GM18520 (cell line): ENCODE results near the gene TJP2.
"Not testable (repeated sequence)": the region's sequence is repeated elsewhere in the genome, so short reads cannot be mapped to it uniquely, and the experiment has no call there.

Experiments
- ATAC-seq: cut with Tn5 transposase; IDR thresholded peaks from one replicate; pipeline ENCODE4 v1.9.1; 2021; ENCODE audit not compliant: unreplicated experiment

The TJP2 gene

GRCh38 chr9:69276775-69277174 lies 102.7 kb downstream of the TJP2 start:
- no peak for ATAC-seq

GRCh38 chr9:69279084-69279731 lies 105.1 kb downstream of the TJP2 start:
- ATAC-seq, result no peak

- ATAC-seq, result no peak
Measured at GRCh38 chr9:69279733-69280132, 105.7 kb downstream of the TJP2 start.

- ATAC-seq, result no peak
Measured at GRCh38 chr9:69283003-69283402, 108.9 kb downstream of the TJP2 start.

- ATAC-seq, result no peak
Measured at GRCh38 chr9:69292078-69292477, 118.0 kb downstream of the TJP2 start.

- ATAC-seq, result no peak
Measured at GRCh38 chr9:69293156-69293555, 119.1 kb downstream of the TJP2 start.

- no peak for ATAC-seq
Measured at GRCh38 chr9:69295872-69296552, 121.9 kb downstream of the TJP2 start.

- ATAC-seq, result no peak
Measured at GRCh38 chr9:69297300-69297980, 123.4 kb downstream of the TJP2 start.

- ATAC-seq, result no peak
Measured at GRCh38 chr9:69299315-69299714, 125.2 kb downstream of the TJP2 start.

GRCh38 chr9:69299826-69300225 lies 125.7 kb downstream of the TJP2 start:
- ATAC-seq, result no peak

GRCh38 chr9:69303331-69303730 lies 129.3 kb downstream of the TJP2 start:
- no peak for ATAC-seq

GRCh38 chr9:69306895-69307445 lies 132.9 kb downstream of the TJP2 start:
- ATAC-seq, result not testable (repeated sequence)

- ATAC-seq, result no peak
Measured at GRCh38 chr9:69307446-69308205, 133.5 kb downstream of the TJP2 start.

- ATAC-seq, result no peak
Measured at GRCh38 chr9:69308206-69308931, 134.3 kb downstream of the TJP2 start.

GRCh38 chr9:69313175-69313574 lies 139.1 kb downstream of the TJP2 start:
- ATAC-seq, result no peak

- no peak for ATAC-seq
Measured at GRCh38 chr9:69314547-69314946, 140.5 kb downstream of the TJP2 start.

- no peak for ATAC-seq
Measured at GRCh38 chr9:69317081-69317480, 143.0 kb downstream of the TJP2 start.

- ATAC-seq, result peak; percentile 95
Measured at GRCh38 chr9:69317894-69318293, 143.8 kb downstream of the TJP2 start.

- ATAC-seq, result no peak
Measured at GRCh38 chr9:69319324-69320025, 145.4 kb downstream of the TJP2 start.

GRCh38 chr9:69322256-69322655 lies 148.2 kb downstream of the TJP2 start:
- no peak for ATAC-seq
